Subcutaneous adipose tissue (tissue), 4 donors: Measurements from ENCODE around the gene EFCAB7. TPM values are rescaled to one million over a fixed set of nuclear protein-coding genes. Genes with fewer than 3 reads are reported as not detected.

Experiments
- CTCF ChIP-seq: fragments of 450-650 bp; IDR thresholded peaks from one replicate; pipeline ENCODE4 v1.5.1; 2016; ENCODE audit warnings: low read depth, mild to moderate bottlenecking, control low read depth, antibody characterized with exemption, moderate library complexity
- total RNA-seq, 4 donors: library from RNA; depleted of rRNA; stranded (reverse); fragments of >200 nt; gene quantifications; one replicate each; pipeline ENCODE4 v1.1.0, GENCODE V29; 2016

EFCAB7 gene
- total RNA-seq, 4 donors from 2014 or later = 2.8 to 46.0 (median 7.9) TPM

DNA sequence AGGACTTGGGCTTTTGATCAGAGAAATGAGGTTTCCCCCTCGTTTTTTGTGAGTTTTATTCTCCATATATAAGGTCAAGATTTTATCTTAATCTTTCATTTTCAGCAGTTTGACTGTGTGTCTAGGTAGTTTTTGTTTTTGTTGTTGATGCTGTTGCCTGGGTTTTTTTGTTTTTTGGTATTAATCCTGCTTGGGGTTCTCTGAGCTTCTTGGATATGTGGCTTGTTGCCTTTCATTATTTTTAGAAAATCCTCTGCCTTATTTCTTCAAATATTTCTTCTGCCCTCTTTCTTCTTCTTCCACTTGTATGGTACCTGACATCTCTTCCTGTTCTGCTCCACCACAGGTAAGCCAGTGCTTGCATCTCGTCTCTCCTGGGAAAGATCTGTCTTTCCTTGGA, 25.0 kb downstream of the EFCAB7 start:
- TF ChIP-seq CTCF = no peak

- TF ChIP-seq CTCF = no peak
Observed at GRCh38 chr1:63548877-63549276, 25.6 kb downstream of the EFCAB7 start.

DNA sequence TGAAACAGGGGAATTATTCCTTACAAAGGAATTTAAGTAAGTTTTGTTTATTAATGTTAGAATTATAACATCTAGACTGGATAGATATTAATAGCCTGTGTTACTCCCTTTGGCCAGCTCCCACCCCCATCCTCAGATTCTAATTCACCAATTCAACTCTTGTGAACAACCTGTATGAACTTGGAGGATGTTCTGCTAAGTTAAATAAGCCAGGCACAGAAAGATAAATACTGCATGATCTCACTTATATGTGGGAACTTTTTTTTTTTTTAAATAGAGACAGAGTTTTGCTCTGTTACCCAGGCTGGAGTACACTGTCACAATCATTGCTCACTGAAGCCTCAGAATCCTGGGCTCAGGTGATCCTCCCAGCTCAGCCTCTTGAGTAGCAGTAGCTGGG, 32.2 kb downstream of the EFCAB7 start:
- no peak for TF ChIP-seq CTCF

- TF ChIP-seq CTCF = no peak
Observed at GRCh38 chr1:63557365-63557987, 34.2 kb downstream of the EFCAB7 start.

DNA sequence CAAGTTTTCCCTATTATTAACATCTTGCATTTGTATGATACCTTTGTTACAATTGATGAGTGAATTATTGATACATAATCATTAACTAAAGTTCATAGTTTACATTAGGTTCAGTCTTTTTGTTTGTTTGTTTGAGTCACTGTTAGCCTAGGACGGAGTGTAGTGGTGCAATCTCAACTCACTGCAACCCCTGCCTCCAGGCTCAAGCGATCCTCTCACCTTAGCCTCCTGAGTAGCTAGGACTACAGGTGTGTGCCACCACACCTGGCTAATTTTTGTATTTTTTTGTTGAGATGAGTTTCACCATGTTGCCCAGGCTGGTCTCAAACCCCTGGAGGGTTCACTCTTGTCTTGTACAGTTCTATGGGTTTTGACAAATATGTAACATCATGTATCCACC, 36.0 kb downstream of the EFCAB7 start:
- no peak for TF ChIP-seq CTCF

DNA sequence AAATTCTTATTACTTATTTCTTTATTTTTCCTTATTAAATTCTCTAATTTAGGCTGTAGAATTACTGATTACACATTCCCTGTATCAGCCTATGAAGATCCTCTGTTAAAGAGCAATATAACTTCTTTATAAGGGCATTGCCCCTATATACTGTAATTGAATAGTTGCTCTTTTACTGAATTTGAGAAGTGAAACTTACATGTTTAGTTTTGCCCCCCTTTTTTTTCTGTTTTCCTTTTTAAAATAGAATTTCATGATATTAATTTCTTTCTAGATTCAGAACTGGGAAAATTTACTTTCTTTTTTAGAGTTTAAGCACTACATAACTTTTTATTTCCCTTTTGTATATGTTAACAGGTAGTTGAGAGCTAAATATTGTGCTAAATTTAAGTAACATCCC, 40.4 kb downstream of the EFCAB7 start:
- no peak for TF ChIP-seq CTCF

GRCh38 chr1:63569068-63569467, 45.7 kb downstream of the EFCAB7 start:
- no peak for TF ChIP-seq CTCF
